Breast epithelium (tissue), 3 donors: ENCODE data around the gene ADGRV1.

ENCODE experiments used
- CTCF ChIP-seq, 3 donors: fragments of 450-650 bp; IDR thresholded peaks; one replicate each; pipeline ENCODE4 v1.5.1; 2016 to 2017; ENCODE audit warnings: antibody characterized with exemption in 3 of 3, mild to moderate bottlenecking in 3 of 3, moderate library complexity in 3 of 3
- POLR2A ChIP-seq: fragments of 450-650 bp; IDR thresholded peaks from one replicate; pipeline ENCODE4 v1.6.1; 2016; ENCODE audit warnings: antibody characterized with exemption, mild to moderate bottlenecking, moderate library complexity

GRCh38 chr5:90824436-90824835 lies 265.8 kb downstream of the ADGRV1 start:
- TF ChIP-seq CTCF (IDR thresholded peaks at IDR 0.05) (no peak), POLR2A (no peak)
